Vagina (tissue), 2 donors: ENCODE results near the gene UBE2E2.

Source experiments
- POLR2A ChIP-seq, 2 donors: fragments of 450-650 bp; IDR thresholded peaks; one replicate each; pipeline ENCODE4 v1.6.1; 2017; ENCODE audit warnings: antibody characterized with exemption in 2 of 2, mild to moderate bottlenecking in 2 of 2, moderate library complexity in 2 of 2
- POLR2AphosphoS5 ChIP-seq, 2 donors: sonication (generic); formaldehyde crosslinking; IDR thresholded peaks; one replicate each; pipeline ENCODE4 v1.9.0; 2017; ENCODE audit warnings: antibody characterized with exemption in 2 of 2, mild to moderate bottlenecking in 2 of 2, low read depth in 1 of 2; ENCODE audit not compliant: insufficient read depth in 1 of 2
- TF ChIP-seq, protein P1 (sequence below), 3 experiments: fragments of 450-650 bp in 2 of 3; fragments of 200-600 bp in 1 of 3; sonication (generic) in 1 of 3; IDR thresholded peaks; one replicate each; pipeline ENCODE4 v1.5.1; 2017 to 2019; ENCODE audit warnings: antibody characterized with exemption in 3 of 3, mild to moderate bottlenecking in 2 of 3, moderate library complexity in 2 of 3

GRCh38 chr3:23480329-23480714 is 277.2 kb downstream of the UBE2E2 start:
- TF ChIP-seq, protein P1, sequence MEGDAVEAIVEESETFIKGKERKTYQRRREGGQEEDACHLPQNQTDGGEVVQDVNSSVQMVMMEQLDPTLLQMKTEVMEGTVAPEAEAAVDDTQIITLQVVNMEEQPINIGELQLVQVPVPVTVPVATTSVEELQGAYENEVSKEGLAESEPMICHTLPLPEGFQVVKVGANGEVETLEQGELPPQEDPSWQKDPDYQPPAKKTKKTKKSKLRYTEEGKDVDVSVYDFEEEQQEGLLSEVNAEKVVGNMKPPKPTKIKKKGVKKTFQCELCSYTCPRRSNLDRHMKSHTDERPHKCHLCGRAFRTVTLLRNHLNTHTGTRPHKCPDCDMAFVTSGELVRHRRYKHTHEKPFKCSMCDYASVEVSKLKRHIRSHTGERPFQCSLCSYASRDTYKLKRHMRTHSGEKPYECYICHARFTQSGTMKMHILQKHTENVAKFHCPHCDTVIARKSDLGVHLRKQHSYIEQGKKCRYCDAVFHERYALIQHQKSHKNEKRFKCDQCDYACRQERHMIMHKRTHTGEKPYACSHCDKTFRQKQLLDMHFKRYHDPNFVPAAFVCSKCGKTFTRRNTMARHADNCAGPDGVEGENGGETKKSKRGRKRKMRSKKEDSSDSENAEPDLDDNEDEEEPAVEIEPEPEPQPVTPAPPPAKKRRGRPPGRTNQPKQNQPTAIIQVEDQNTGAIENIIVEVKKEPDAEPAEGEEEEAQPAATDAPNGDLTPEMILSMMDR (IDR thresholded peaks at IDR 0.05) = no peak
- TF ChIP-seq POLR2A (IDR thresholded peaks at IDR 0.05) (no peak), POLR2AphosphoS5 (IDR thresholded peaks at IDR 0.05; ENCODE audit: insufficient read depth in 1 of 2, low read depth in 1 of 2) (no peak)
